ENCODE results near the gene DHPS. TPM values are rescaled to one million over a fixed set of nuclear protein-coding genes. Genes with fewer than 3 reads are reported as not detected.
"Not testable (repeated sequence)": the region's sequence is repeated elsewhere in the genome, so short reads cannot be mapped to it uniquely, and the experiment has no call there.

Gene DHPS
- total and polyA plus RNA-seq, 2 experiments from 2014 or later: 80.0 to 113 TPM

DNA sequence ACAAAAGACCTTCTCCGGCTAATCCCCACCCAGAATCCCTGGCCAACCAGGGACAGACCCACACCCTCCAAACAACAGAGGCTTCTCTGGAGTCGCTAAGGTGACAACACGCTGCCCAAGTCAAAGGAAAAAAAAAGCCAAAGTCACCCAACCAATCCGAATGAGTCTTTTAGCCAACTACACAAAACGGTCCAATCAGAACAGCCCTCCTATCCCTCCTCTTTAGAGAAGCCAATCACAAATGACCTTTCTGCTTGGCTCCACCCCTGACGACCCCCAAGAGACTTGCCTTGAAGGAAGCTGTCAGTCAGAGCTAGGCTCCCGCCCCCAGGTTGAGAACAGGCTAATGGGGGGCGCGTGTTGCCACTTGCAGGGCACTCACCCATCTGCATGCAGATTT lies 21.4 kb upstream of the DHPS start:
- H3K9me3 ChIP-seq (ENCODE audit: low read depth): no peaks in the 10 kb centered on the region
- H3K4me3 ChIP-seq: no peak overlapping the region
- DNase-seq (ENCODE audit: low read depth in 1 of 2, low spot score in 1 of 2): peak; percentile 44 to 53
- H3K4me1 ChIP-seq (ENCODE audit: low read depth): no peaks in the 10 kb centered on the region
- no peaks in the 10 kb centered on the region for H3K27me3 ChIP-seq
- TF ChIP-seq, protein P1, sequence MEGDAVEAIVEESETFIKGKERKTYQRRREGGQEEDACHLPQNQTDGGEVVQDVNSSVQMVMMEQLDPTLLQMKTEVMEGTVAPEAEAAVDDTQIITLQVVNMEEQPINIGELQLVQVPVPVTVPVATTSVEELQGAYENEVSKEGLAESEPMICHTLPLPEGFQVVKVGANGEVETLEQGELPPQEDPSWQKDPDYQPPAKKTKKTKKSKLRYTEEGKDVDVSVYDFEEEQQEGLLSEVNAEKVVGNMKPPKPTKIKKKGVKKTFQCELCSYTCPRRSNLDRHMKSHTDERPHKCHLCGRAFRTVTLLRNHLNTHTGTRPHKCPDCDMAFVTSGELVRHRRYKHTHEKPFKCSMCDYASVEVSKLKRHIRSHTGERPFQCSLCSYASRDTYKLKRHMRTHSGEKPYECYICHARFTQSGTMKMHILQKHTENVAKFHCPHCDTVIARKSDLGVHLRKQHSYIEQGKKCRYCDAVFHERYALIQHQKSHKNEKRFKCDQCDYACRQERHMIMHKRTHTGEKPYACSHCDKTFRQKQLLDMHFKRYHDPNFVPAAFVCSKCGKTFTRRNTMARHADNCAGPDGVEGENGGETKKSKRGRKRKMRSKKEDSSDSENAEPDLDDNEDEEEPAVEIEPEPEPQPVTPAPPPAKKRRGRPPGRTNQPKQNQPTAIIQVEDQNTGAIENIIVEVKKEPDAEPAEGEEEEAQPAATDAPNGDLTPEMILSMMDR (IDR thresholded peaks at IDR 0.05; ENCODE audit: low read depth, low read length): no peak
- H3K27ac ChIP-seq: no peak overlapping the region
- peaks cover 52% of the 10 kb centered on the region for H3K36me3 ChIP-seq

DNA sequence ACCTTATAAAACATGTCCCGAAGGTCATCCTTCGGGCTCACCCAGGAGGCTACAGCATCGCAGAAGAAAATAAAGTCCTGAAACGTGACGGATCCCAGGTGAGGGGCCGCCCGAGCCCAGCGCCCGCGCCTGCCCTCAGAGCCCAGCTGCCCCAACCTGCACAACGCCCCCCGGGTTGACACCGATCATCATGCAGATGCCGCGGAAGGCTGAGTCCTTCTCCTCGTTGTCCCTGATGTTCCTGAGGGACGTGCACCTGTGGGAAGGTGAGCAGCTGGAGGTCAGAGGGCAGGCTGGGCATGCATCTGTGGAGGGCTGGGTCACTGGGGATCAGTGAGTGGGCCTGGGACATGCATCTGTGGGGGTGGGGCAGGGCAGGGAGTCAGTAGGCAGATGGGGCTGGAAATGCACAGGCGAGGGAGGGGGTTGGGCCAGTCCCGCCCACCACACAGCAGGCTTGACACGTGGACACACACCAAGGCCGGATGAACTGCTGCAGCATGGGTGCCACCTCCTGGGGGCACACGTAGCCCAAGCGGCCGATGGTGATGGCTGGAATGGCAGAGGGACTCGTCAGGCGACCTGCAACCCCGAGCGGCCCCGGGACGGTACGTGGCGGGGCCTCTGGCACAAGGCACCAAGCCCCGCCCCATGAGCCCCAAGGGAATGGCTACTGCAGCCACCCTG lies 20.1 kb upstream of the DHPS start:
- H3K36me3 ChIP-seq: peaks cover 47% of the 10 kb centered on the region
- H3K9me3 ChIP-seq (ENCODE audit: low read depth): no peaks in the 10 kb centered on the region
- H3K4me1 ChIP-seq (ENCODE audit: low read depth): no peaks in the 10 kb centered on the region
- H3K4me3 ChIP-seq: no peak overlapping the region
- no peak for DNase-seq (ENCODE audit: low read depth in 1 of 2, low spot score in 1 of 2)
- no peak overlapping the region for H3K27ac ChIP-seq
- H3K27me3 ChIP-seq: no peaks in the 10 kb centered on the region
- TF ChIP-seq, protein P1 (IDR thresholded peaks at IDR 0.05; ENCODE audit: low read depth, low read length): no peak

DNA sequence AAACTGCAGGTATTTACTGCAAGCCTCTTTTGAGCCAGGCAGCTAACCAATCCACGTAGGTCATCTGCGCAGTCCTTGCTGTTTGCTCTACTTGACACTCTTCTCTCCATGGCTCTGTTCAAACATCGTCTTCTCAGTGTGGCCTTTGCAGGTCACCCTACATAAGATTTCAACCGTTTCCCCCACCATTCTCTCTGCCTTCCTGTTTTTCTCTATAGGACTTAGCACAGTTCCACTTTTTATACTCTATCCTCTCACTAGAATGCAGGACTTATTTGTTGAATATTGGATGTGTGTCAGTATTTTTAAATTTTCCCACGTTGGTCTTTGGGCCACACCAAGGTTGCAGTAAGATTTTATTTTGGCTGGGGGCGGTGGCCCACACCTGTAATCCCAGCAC lies 16.5 kb upstream of the DHPS start:
- no peaks in the 10 kb centered on the region for H3K9me3 ChIP-seq (ENCODE audit: low read depth)
- no peaks in the 10 kb centered on the region for H3K4me1 ChIP-seq (ENCODE audit: low read depth)
- no peak for DNase-seq (ENCODE audit: low read depth in 1 of 2, low spot score in 1 of 2)
- H3K4me3 ChIP-seq: no peak overlapping the region
- no peaks in the 10 kb centered on the region for H3K27me3 ChIP-seq
- TF ChIP-seq, protein P1 (IDR thresholded peaks at IDR 0.05; ENCODE audit: low read depth, low read length): no peak
- no peak overlapping the region for H3K27ac ChIP-seq
- H3K36me3 ChIP-seq: peaks cover 21% of the 10 kb centered on the region

DNA sequence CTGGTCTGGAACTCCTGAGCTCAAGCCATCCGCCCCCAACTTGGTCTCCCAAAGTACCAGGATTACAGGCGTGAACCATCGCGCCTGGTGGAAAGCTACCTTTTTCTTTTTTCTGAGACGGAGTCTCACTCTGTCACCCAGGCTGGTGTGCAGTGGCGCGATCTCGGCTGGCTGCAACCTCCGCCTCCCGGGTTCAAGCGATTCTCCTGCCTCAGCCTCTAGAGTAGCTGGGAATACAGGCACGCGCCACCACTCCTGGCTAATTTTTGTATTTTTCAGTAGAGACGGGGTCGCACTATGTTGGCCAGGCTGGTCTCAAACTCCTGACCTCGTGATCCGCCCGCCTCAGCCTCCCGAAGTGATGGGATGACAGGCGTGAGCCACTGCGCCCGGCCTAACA lies 15.7 kb upstream of the DHPS start:
- not testable (repeated sequence) for H3K27me3 ChIP-seq; H3K4me3 ChIP-seq; H3K27ac ChIP-seq; H3K4me1 ChIP-seq (ENCODE audit: low read depth); H3K9me3 ChIP-seq (ENCODE audit: low read depth); DNase-seq (ENCODE audit: low read depth in 1 of 2, low spot score in 1 of 2)
- peaks cover 15% of the 10 kb centered on the region for H3K36me3 ChIP-seq

DNA sequence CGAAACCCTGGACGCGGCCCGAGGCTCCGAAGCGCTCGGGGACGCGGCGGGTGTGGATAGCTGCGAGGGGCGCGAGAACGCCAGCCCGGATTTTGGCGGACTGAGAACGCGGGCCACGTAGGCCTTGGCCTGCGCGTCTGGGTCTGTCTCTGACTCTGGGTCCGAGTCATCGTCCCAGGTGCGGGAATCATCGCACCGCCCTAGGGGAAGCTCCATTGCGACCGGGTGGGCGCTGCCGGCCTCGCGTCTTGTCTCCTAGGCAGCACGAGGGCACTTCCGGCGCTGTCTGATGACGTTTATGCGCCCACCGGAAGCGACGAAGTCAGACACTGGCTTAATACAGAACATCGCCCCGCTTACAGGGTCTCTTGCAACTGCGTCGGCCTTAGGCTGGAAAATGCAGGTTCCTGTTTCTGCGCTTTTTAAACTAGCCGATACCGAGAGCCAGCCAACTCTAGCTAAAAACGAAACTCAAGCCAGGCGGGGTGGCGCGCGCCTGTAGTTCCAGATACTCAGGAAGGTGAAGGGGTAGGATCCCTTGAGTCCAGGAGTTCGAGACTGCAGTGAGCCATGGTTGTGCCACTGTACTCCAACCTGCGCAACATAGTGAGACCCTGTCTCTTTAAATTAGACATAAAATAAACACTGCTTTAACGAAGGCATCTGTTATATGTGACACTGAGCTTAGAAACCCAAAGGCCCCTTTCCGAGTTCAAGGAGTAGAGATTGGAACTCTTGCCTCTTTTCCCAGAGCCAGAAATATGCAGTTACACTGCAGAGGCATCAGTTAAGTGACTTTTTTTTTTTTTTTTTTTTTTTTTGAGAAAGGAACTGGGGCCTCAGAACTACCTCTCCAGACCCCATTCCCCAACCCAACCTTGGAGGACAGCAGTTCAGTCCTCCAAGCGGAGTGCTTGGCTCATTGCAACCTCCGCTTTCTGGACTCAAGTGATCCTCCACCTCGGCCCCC lies 15.0 kb upstream of the DHPS start, which contains the start of gene FBXW9:
Gene FBXW9, minus strand, starts transcription at position 266 of the 970 bp plus-strand sequence. Its CDS starts 50 bp downstream, at position 216.
- TF ChIP-seq, protein P1 (IDR thresholded peaks at IDR 0.05; ENCODE audit: low read depth, low read length): no peak
- Histone ChIP-seq H3K9me3 (ENCODE audit: low read depth) (no peaks in the 10 kb centered on the region), H3K27ac (peak within 1 kb of the TSS; percentile 85), H3K27me3 (no peaks in the 10 kb centered on the region), H3K36me3 (peaks cover 9% of the 10 kb centered on the region), H3K4me1 (ENCODE audit: low read depth) (no peaks in the 10 kb centered on the region), H3K4me3 (peak within 1 kb of the TSS; percentile 72)
- DNase-seq (ENCODE audit: low read depth in 1 of 2, low spot score in 1 of 2): peak; percentile 93 to 97

DNA sequence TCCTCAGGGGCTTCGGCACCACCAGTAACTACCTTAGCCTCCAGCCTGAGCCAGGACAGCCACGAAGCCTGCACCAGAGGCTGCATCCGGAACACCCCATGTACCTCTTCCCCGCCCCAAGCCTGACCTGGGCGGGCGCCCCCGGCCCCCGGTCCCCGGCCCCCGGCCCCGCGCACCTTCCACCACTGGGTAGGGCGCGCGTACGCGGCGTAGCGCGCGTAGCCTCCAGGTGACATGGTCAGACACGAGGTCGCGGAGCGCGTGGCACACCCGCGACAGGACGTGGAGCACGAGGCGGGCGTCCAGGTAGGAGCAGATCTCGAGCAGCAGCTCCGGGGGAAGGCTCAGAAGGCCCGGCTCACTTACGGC lies 14.3 kb upstream of the DHPS start:
- no peaks in the 10 kb centered on the region for H3K27me3 ChIP-seq
- no peak overlapping the region for H3K27ac ChIP-seq
- H3K4me3 ChIP-seq: peak overlapping the region; percentile 72
- no peaks in the 10 kb centered on the region for H3K9me3 ChIP-seq (ENCODE audit: low read depth)
- peaks cover 2% of the 10 kb centered on the region for H3K36me3 ChIP-seq
- no peaks in the 10 kb centered on the region for H3K4me1 ChIP-seq (ENCODE audit: low read depth)
- TF ChIP-seq, protein P1 (IDR thresholded peaks at IDR 0.05; ENCODE audit: low read depth, low read length): no peak
- no peak for DNase-seq (ENCODE audit: low read depth in 1 of 2, low spot score in 1 of 2)

Measured in cardiac muscle cell (in vitro differentiated cells and primary cell).